Astrocyte (in vitro differentiated cells and primary cell): ENCODE results near the gene HNRNPL. TPM values are rescaled to one million over a fixed set of nuclear protein-coding genes. Genes with fewer than 3 reads are reported as not detected.

ENCODE experiments used
- DNase-seq: peaks from one replicate; pipeline ENCODE4 v3.0.0-alpha.2; 2010; ENCODE audit warnings: low read depth
- FAIRE-seq: peaks from 2 replicates; lab custom pipeline; 2011; peaks lifted over from hg19 to GRCh38; lab: Jason Lieb, UNC
- H2AFZ ChIP-seq: 2 replicates; pipeline ENCODE4 v1.6.0; 2012; ENCODE audit warnings: low read depth, low read length, inconsistent platforms
- H3K27ac ChIP-seq: 2 replicates; pipeline ENCODE4 v1.5.1; 2011; ENCODE audit warnings: low read depth, low read length, inconsistent platforms
- H3K27me3 ChIP-seq: 2 replicates; pipeline ENCODE4 v1.6.0; 2011; ENCODE audit warnings: low read length, inconsistent platforms; ENCODE audit not compliant: insufficient read depth
- H3K36me3 ChIP-seq: 2 replicates; pipeline ENCODE4 v1.5.1; 2011; ENCODE audit warnings: low read length, inconsistent platforms; ENCODE audit not compliant: insufficient read depth
- H3K4me1 ChIP-seq: 2 replicates; pipeline ENCODE4 v1.5.1; 2011; ENCODE audit warnings: low read length, inconsistent platforms; ENCODE audit not compliant: insufficient read depth
- H3K4me2 ChIP-seq: 2 replicates; pipeline ENCODE4 v1.6.0; 2012; ENCODE audit warnings: low read length, inconsistent platforms
- H3K4me3 ChIP-seq: 2 replicates; pipeline ENCODE4 v1.5.1; 2011; ENCODE audit warnings: low read depth, mild to moderate bottlenecking, low read length, inconsistent platforms; ENCODE audit not compliant: insufficient read depth
- H3K79me2 ChIP-seq: 2 replicates; pipeline ENCODE4 v1.6.0; 2012; ENCODE audit warnings: mild to moderate bottlenecking, low read length, inconsistent platforms; ENCODE audit not compliant: insufficient read depth
- H3K9ac ChIP-seq: 2 replicates; pipeline ENCODE4 v1.6.0; 2012; ENCODE audit warnings: mild to moderate bottlenecking, low read length, inconsistent platforms
- H3K9me3 ChIP-seq: 2 replicates; pipeline ENCODE4 v1.5.1; 2012; ENCODE audit warnings: low read depth, mild to moderate bottlenecking, low read length, inconsistent platforms; ENCODE audit not compliant: insufficient read depth
- H4K20me1 ChIP-seq: 2 replicates; pipeline ENCODE4 v1.6.0; 2012; ENCODE audit warnings: low read length, inconsistent platforms; ENCODE audit not compliant: insufficient read depth
- H3K27ac Mint-ChIP-seq: one replicate; pipeline ENCODE4 v1.8.0; 2021; ENCODE audit warnings: mild to moderate bottlenecking, mixed read lengths; ENCODE audit not compliant: unreplicated experiment
- H3K27me3 Mint-ChIP-seq: one replicate; pipeline ENCODE4 v1.8.0; 2021; ENCODE audit warnings: low read depth, mixed read lengths; ENCODE audit not compliant: unreplicated experiment
- H3K36me3 Mint-ChIP-seq: one replicate; pipeline ENCODE4 v1.8.0; 2021; ENCODE audit warnings: low read depth, mixed read lengths; ENCODE audit not compliant: unreplicated experiment
- H3K4me1 Mint-ChIP-seq: one replicate; pipeline ENCODE4 v1.8.0; 2021; ENCODE audit warnings: low read depth, mixed read lengths; ENCODE audit not compliant: unreplicated experiment
- H3K4me3 Mint-ChIP-seq: one replicate; pipeline ENCODE4 v1.8.0; 2021; ENCODE audit warnings: mild to moderate bottlenecking, moderate library complexity, mixed read lengths; ENCODE audit not compliant: unreplicated experiment
- H3K9me3 Mint-ChIP-seq: one replicate; pipeline ENCODE4 v1.8.0; 2021; ENCODE audit warnings: mild to moderate bottlenecking, mixed read lengths; ENCODE audit not compliant: unreplicated experiment
- CTCF ChIP-seq: IDR thresholded peaks from 2 replicates; pipeline ENCODE4 v1.5.1; 2011; ENCODE audit warnings: low read depth, mild to moderate bottlenecking, inconsistent platforms, low read length, moderate library complexity; ENCODE audit not compliant: insufficient read depth
- EZH2 ChIP-seq: IDR thresholded peaks from 2 replicates; pipeline ENCODE4 v1.6.1; 2012; ENCODE audit warnings: mild to moderate bottlenecking, low read length, inconsistent platforms; ENCODE audit not compliant: insufficient read depth
- total RNA-seq: library from RNA; stranded (reverse); gene quantifications from 2 replicates; pipeline ENCODE4 v1.2.1, GENCODE V29; 2021

HNRNPL gene
- total RNA-seq, 1 donor from 2014 or later: 314 TPM

- H3K79me2 ChIP-seq: peaks cover 33% of the 10 kb centered on the region
- no peak overlapping the region for H2AFZ ChIP-seq
- peaks cover 76% of the 10 kb centered on the region for H4K20me1 ChIP-seq
- peaks cover 9% of the 10 kb centered on the region for H3K4me1 Mint-ChIP-seq
- FAIRE-seq (no peak), DNase-seq (no peak)
- H3K9me3 Mint-ChIP-seq: no peaks in the 10 kb centered on the region
- peaks cover 32% of the 10 kb centered on the region for H3K36me3 Mint-ChIP-seq
- peak overlapping the region; percentile 59 for H3K27ac Mint-ChIP-seq
- H3K27me3 Mint-ChIP-seq: no peaks in the 10 kb centered on the region
- no peak overlapping the region for H3K4me3 Mint-ChIP-seq
- H3K9ac ChIP-seq: peak overlapping the region; percentile 5
- peaks cover 75% of the 10 kb centered on the region for H3K36me3 ChIP-seq
- no peak for TF ChIP-seq CTCF
- TF ChIP-seq EZH2: no peak
- H3K4me3 ChIP-seq: no peak overlapping the region
- no peaks in the 10 kb centered on the region for H3K27me3 ChIP-seq
- no peak overlapping the region for H3K4me2 ChIP-seq
- H3K4me1 ChIP-seq: peaks cover 14% of the 10 kb centered on the region
- H3K9me3 ChIP-seq: no peaks in the 10 kb centered on the region
- no peak overlapping the region for H3K27ac ChIP-seq
These were observed 11.4 kb downstream of the HNRNPL start for GRCh38 chr19:38838208-38838985.

GRCh38 chr19:38837656-38838121 is 12.1 kb downstream of the HNRNPL start:
- Histone ChIP-seq H3K4me3 (no peak overlapping the region), H3K79me2 (peaks cover 25% of the 10 kb centered on the region), H3K9ac (no peak overlapping the region), H3K27ac (no peak overlapping the region), H3K27me3 (no peaks in the 10 kb centered on the region), H2AFZ (no peak overlapping the region), H3K4me1 (peaks cover 14% of the 10 kb centered on the region), H3K36me3 (peaks cover 68% of the 10 kb centered on the region), H3K4me2 (no peak overlapping the region), H4K20me1 (peaks cover 69% of the 10 kb centered on the region), H3K9me3 (no peaks in the 10 kb centered on the region)
- DNase-seq (no peak), FAIRE-seq (no peak)
- peak overlapping the region; percentile 18 for H3K27ac Mint-ChIP-seq
- H3K9me3 Mint-ChIP-seq: no peaks in the 10 kb centered on the region
- H3K4me3 Mint-ChIP-seq: no peak overlapping the region
- TF ChIP-seq CTCF: no peak
- TF ChIP-seq EZH2: no peak
- H3K36me3 Mint-ChIP-seq: peaks cover 32% of the 10 kb centered on the region
- H3K27me3 Mint-ChIP-seq: no peaks in the 10 kb centered on the region
- H3K4me1 Mint-ChIP-seq: peaks cover 9% of the 10 kb centered on the region
